Choroid plexus epithelial cell (primary cell): ENCODE measurements around the gene MYH13.

Experiments used
- DNase-seq: peaks from one replicate; pipeline ENCODE4 v3.0.0-alpha.2; 2010; ENCODE audit warnings: low read depth
- H3K4me3 ChIP-seq: 2 replicates; pipeline ENCODE4 v1.5.1; 2011; ENCODE audit warnings: low read depth, mild to moderate bottlenecking, control low read depth, low read length, moderate library complexity
- TF ChIP-seq, protein P1 (sequence below): conservative IDR thresholded peaks from 2 replicates; pipeline ENCODE4 v1.5.1; 2011; ENCODE audit warnings: low read depth, mild to moderate bottlenecking, control low read depth, inconsistent platforms, low read length, moderate library complexity

MYH13 gene

GRCh38 chr17:10352893-10353292, 19.9 kb downstream of the MYH13 start:
- TF ChIP-seq, protein P1, sequence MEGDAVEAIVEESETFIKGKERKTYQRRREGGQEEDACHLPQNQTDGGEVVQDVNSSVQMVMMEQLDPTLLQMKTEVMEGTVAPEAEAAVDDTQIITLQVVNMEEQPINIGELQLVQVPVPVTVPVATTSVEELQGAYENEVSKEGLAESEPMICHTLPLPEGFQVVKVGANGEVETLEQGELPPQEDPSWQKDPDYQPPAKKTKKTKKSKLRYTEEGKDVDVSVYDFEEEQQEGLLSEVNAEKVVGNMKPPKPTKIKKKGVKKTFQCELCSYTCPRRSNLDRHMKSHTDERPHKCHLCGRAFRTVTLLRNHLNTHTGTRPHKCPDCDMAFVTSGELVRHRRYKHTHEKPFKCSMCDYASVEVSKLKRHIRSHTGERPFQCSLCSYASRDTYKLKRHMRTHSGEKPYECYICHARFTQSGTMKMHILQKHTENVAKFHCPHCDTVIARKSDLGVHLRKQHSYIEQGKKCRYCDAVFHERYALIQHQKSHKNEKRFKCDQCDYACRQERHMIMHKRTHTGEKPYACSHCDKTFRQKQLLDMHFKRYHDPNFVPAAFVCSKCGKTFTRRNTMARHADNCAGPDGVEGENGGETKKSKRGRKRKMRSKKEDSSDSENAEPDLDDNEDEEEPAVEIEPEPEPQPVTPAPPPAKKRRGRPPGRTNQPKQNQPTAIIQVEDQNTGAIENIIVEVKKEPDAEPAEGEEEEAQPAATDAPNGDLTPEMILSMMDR = no peak
- no peak for DNase-seq
- H3K4me3 ChIP-seq = no peak overlapping the region

DNA sequence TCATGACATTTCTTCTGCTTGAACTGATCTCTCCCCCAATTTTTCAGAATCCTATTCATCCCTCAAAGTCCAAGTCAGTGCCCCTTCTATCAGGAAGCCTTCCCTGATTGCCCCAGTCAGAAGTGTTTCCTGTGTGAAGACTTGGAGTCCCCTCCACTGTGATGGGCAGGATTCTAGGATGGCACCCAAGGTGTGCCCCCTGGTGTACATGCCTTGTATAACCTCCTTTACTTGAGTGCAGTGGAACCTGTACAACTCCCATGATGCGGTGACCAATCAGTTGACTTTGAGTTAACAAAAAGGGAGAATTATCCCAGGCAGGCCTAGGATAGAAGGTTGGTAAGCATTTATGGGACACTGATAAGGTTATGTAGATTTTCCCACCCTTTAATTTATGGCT, 23.4 kb downstream of the MYH13 start:
- TF ChIP-seq, protein P1 = no peak
- H3K4me3 ChIP-seq = no peak overlapping the region

GRCh38 chr17:10344816-10345215, 28.0 kb downstream of the MYH13 start:
- no peak for DNase-seq
- no peak overlapping the region for H3K4me3 ChIP-seq
- TF ChIP-seq, protein P1 = no peak

More for the DNA sequence above, 23.4 kb downstream of the MYH13 start:
- DNase-seq = no peak

DNA sequence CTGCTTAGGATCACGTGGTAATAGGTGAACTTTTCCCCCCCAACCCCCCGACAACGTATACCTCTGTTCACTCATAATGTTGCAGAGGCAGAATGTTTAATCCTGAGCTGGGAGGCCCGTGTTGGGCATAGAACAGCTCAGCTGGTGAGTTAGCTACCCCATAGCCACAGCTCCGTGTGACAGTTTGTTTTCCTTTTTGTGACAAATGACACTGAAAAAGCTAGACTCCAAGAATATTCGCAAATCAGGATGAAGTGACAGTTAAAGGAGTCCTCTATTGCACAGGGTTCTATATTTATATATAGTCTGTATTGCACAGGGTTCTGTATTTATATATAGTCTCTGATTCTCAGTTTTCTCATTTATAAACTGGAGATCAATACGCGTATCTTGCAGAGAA, 33.8 kb downstream of the MYH13 start:
- TF ChIP-seq, protein P1 = no peak
- DNase-seq = no peak
- no peak overlapping the region for H3K4me3 ChIP-seq

- no peak overlapping the region for H3K4me3 ChIP-seq
- TF ChIP-seq, protein P1 = no peak
- DNase-seq = no peak
These were observed 34.8 kb downstream of the MYH13 start for GRCh38 chr17:10337976-10338375.

DNA sequence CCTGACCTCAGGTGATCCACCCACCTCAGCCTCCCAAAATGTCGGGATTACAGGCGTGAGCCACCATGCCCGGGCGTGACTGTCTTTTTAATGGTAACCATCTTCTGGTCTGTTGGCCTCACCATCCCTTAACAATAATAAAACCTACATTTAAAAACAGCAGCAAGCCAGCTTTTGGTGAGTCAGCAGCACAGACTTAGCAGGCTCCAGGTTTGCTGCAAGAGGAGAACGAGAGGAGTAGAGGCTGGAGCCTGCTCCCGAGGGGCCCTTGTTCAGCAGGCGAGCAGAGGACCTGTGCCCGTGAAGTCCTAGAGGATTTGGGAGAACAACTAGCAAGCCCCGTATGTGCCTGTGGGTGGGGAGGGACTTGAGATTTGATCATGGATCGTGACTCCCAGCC, 35.7 kb downstream of the MYH13 start:
- H3K4me3 ChIP-seq = no peak overlapping the region
- TF ChIP-seq, protein P1 = no peak
- no peak for DNase-seq

DNA sequence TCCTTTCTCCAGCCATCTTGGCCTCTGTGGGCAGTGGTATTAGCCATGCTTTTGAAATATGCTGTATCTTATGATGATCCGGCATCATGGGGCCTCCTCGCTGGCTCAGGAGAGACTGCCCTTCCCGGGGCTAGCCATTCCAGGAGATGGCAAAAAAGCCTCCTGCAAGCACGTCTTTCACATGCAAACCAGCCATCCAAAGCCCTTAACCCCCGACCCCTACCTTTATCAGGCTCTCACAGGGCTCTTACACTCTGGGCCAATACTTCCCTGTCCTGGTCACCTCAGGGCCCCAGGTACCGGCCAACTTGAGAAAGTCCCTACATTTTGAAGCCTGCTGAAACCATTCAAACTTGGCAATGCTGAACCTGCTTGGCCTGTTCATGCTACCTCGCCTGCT, 36.4 kb downstream of the MYH13 start:
- TF ChIP-seq, protein P1 = no peak
- H3K4me3 ChIP-seq = no peak overlapping the region
- no peak for DNase-seq
